Mesenchymal stem cell (in vitro differentiated cells and primary cell): Measurements from ENCODE around the gene C19orf73.

Experiments
- DNase-seq: peaks from one replicate; pipeline ENCODE4 v3.0.0-alpha.2; 2013
- H2AFZ ChIP-seq: one replicate; pipeline ENCODE4 v1.6.1; 2013; ENCODE audit warnings: low read depth, mild to moderate bottlenecking, control low read depth, inconsistent platforms, low read length, moderate library complexity
- H2AK5ac ChIP-seq: 2 replicates; pipeline ENCODE4 v1.6.1; 2013; ENCODE audit warnings: low read length, moderate library complexity, mild to moderate bottlenecking, inconsistent platforms; ENCODE audit not compliant: severe bottlenecking
- H2BK120ac ChIP-seq: one replicate; pipeline ENCODE4 v1.6.1; 2013; ENCODE audit warnings: low read depth, mild to moderate bottlenecking, inconsistent platforms, low read length, moderate library complexity
- H2BK12ac ChIP-seq, 2 experiments: one replicate each; pipeline ENCODE4 v1.6.1; 2013; ENCODE audit warnings: inconsistent platforms in 2 of 2, low read length in 2 of 2, mild to moderate bottlenecking in 2 of 2, moderate library complexity in 2 of 2, control low read depth in 1 of 2
- H2BK15ac ChIP-seq: one replicate; pipeline ENCODE4 v1.6.1; 2013; ENCODE audit warnings: mild to moderate bottlenecking, low read depth, inconsistent platforms; ENCODE audit not compliant: poor library complexity, severe bottlenecking
- H2BK5ac ChIP-seq: 2 replicates; pipeline ENCODE4 v1.6.1; 2013; ENCODE audit warnings: low read depth, mild to moderate bottlenecking, low read length, control low read depth, inconsistent platforms; ENCODE audit not compliant: poor library complexity, severe bottlenecking
- H3K14ac ChIP-seq, 2 experiments: one replicate each; pipeline ENCODE4 v1.6.1; 2013; ENCODE audit warnings: inconsistent platforms in 2 of 2, low read length in 2 of 2, control low read depth in 1 of 2, mild to moderate bottlenecking in 1 of 2, moderate library complexity in 1 of 2
- H3K18ac ChIP-seq, 2 experiments: one replicate each; pipeline ENCODE4 v1.6.1; 2013; ENCODE audit warnings: inconsistent platforms in 2 of 2, low read length in 2 of 2, control low read depth in 1 of 2, low read depth in 1 of 2, mild to moderate bottlenecking in 1 of 2
- H3K23ac ChIP-seq, 2 experiments: one replicate each; pipeline ENCODE4 v1.6.1; 2013; ENCODE audit warnings: inconsistent platforms in 2 of 2, low read length in 2 of 2, mild to moderate bottlenecking in 2 of 2, moderate library complexity in 2 of 2, control low read depth in 1 of 2
- H3K27ac ChIP-seq: 2 replicates; pipeline ENCODE4 v1.5.1; 2013; ENCODE audit warnings: mild to moderate bottlenecking, moderate library complexity, low read length, control low read depth, inconsistent platforms; ENCODE audit not compliant: poor library complexity, severe bottlenecking
- H3K27me3 ChIP-seq, 2 experiments: 2 replicates each; pipeline versions ENCODE4 v1.6.1 to v1.7.0; 2013; ENCODE audit warnings: low read length in 2 of 2, mild to moderate bottlenecking in 2 of 2, moderate library complexity in 2 of 2, control low read depth in 1 of 2, inconsistent platforms in 1 of 2; ENCODE audit not compliant: control insufficient read depth in 1 of 2, insufficient read depth in 1 of 2
- H3K36me3 ChIP-seq, 2 experiments: 2 replicates each; pipeline versions ENCODE4 v1.6.1 to v1.7.0; 2013; ENCODE audit warnings: low read length in 2 of 2, control low read depth in 1 of 2, inconsistent platforms in 1 of 2, low read depth in 1 of 2, mild to moderate bottlenecking in 1 of 2; ENCODE audit not compliant: insufficient read depth in 2 of 2, control insufficient read depth in 1 of 2
- H3K4ac ChIP-seq, 2 experiments: one replicate each; pipeline ENCODE4 v1.6.1; 2013; ENCODE audit warnings: inconsistent platforms in 2 of 2, low read length in 2 of 2, mild to moderate bottlenecking in 2 of 2, moderate library complexity in 2 of 2, control low read depth in 1 of 2, low read depth in 1 of 2
- H3K4me1 ChIP-seq: 2 replicates; pipeline ENCODE4 v1.6.1; 2013; ENCODE audit warnings: low read depth, low read length, control low read depth; ENCODE audit not compliant: control insufficient read depth, insufficient read depth
- H3K4me2 ChIP-seq: 2 replicates; pipeline ENCODE4 v1.6.1; 2013; ENCODE audit warnings: low read length, mild to moderate bottlenecking, inconsistent platforms; ENCODE audit not compliant: poor library complexity, severe bottlenecking
- H3K4me3 ChIP-seq, 2 experiments: 2 replicates each; pipeline versions ENCODE4 v1.5.1 to v1.7.0; 2013; ENCODE audit warnings: low read length in 2 of 2, mild to moderate bottlenecking in 2 of 2, control low read depth in 1 of 2, low read depth in 1 of 2; ENCODE audit not compliant: insufficient read depth in 1 of 2
- H3K79me1 ChIP-seq: replicated peaks from 2 replicates; pipeline ENCODE4 v1.6.1; 2013; ENCODE audit warnings: mild to moderate bottlenecking, control low read depth, low read length, inconsistent platforms; ENCODE audit not compliant: poor library complexity, severe bottlenecking
- H3K9ac ChIP-seq: 2 replicates; pipeline ENCODE4 v1.7.0; 2013; ENCODE audit warnings: mild to moderate bottlenecking, low read length, moderate library complexity
- H3K9me3 ChIP-seq: 2 replicates; pipeline ENCODE4 v1.7.0; 2013; ENCODE audit warnings: mild to moderate bottlenecking, low read length; ENCODE audit not compliant: control insufficient read depth
- H4K8ac ChIP-seq: one replicate; pipeline ENCODE4 v1.6.1; 2013; ENCODE audit warnings: inconsistent platforms, mild to moderate bottlenecking, low read length, moderate library complexity
- H4K91ac ChIP-seq: one replicate; pipeline ENCODE4 v1.6.1; 2013; ENCODE audit warnings: mild to moderate bottlenecking, low read length, inconsistent platforms
- WGBS: methylation state at CpG from one replicate; pipeline ENCODE4 v1.1.7; 2013; ENCODE audit warnings: mixed read lengths; 5-methylcytosine and 5-hydroxymethylcytosine counted together

The C19orf73 gene

DNA sequence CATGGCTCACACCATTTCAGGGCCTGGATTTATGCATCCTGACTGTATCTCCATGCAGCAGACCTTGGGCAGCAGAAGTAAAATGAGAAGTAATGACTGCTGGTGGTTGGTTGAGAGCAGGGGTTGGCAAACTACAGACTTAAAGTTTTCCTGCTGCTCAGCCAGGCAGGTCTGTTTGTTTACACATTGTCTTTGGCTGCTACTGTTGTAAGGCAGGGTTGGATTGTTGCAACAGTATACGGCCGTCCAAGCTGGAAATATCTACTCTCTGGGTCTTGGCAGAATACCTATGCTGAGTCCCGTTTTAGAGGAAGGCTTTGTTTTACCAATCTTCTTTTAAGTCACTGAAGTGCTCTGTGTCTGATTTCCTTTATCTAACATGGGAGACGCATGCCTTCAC is 20.1 kb downstream of the C19orf73 start:
- peaks cover 88 to 93% of the 10 kb centered on the region in 2 experiments for H3K36me3 ChIP-seq
- no peak overlapping the region for H3K14ac ChIP-seq
- H3K4ac ChIP-seq = no peak overlapping the region
- H3K9me3 ChIP-seq = no peaks in the 10 kb centered on the region
- no peaks in the 10 kb centered on the region for H3K27me3 ChIP-seq
- no peak overlapping the region for H2BK12ac ChIP-seq
- no peak overlapping the region for H4K91ac ChIP-seq
- H4K8ac ChIP-seq = no peak overlapping the region
- no peaks in the 10 kb centered on the region for H3K4me1 ChIP-seq
- no peak overlapping the region for H2AFZ ChIP-seq
- no peak overlapping the region for H3K9ac ChIP-seq
- no peak overlapping the region for H3K4me2 ChIP-seq
- H2BK5ac ChIP-seq = no peak overlapping the region
- H3K18ac ChIP-seq = no peak overlapping the region
- H3K27ac ChIP-seq = no peak overlapping the region
- peaks cover 47% of the 10 kb centered on the region for H3K79me1 ChIP-seq
- WGBS = 90% methylated on average over 4 of the region's 4 CpGs
- H2BK120ac ChIP-seq = no peak overlapping the region
- no peak overlapping the region for H3K23ac ChIP-seq
- H2BK15ac ChIP-seq = no peak overlapping the region
- peak; percentile 50 for DNase-seq
- no peak overlapping the region for H3K4me3 ChIP-seq
- no peak overlapping the region for H2AK5ac ChIP-seq

DNA sequence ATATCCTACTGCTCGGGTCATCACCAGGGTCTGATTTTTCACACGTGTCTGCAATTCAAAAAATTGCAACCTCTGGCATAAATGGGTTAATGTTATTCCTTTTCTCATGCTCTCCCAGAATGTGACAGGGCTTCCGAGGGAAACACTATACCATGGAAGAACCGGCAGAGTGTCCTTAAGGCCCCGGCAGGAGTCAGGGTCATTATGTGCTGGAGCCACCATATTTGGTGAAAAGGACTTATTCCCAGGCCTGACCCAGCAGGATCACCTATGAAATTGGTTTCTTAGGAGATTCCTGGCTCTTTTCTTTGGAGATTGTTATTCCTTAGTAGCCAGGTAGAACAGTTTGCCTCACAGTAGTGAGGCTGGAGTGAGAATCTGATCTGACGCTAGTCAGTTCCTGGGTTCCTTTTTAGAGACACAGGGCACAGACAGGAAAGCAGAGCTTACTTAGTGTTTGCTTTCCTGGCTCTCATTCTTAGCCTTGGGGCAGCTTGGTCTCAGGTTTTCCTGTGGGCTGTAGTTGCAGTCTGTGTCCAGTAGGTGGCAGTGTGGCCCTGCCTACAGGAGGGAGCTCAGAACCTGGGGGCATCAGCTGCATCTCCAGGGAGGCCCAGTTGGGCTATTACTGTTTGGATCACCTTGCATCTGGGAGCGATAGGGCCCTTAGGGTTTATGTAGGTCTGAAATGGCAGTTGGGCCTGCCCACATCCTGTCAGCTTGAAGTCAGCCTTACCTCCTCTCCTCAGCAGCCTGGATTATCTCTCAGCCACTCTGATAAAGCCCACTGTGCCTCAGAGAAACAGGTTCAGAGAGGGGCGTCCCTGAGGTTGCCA is 21.3 kb downstream of the C19orf73 start:
- WGBS = 64% methylated on average over 8 of the region's 8 CpGs
- H2BK15ac ChIP-seq = no peak overlapping the region
- H3K18ac ChIP-seq = no peak overlapping the region
- no peak overlapping the region for H4K91ac ChIP-seq
- H2BK120ac ChIP-seq = no peak overlapping the region
- H2BK5ac ChIP-seq = no peak overlapping the region
- H3K4me2 ChIP-seq = no peak overlapping the region
- H3K79me1 ChIP-seq = peaks cover 40% of the 10 kb centered on the region
- no peak overlapping the region for H2BK12ac ChIP-seq
- no peak overlapping the region for H3K23ac ChIP-seq
- DNase-seq = peak; percentile 72
- no peak overlapping the region for H3K4ac ChIP-seq
- no peak overlapping the region for H3K14ac ChIP-seq
- H3K4me3 ChIP-seq = no peak overlapping the region
- H3K9me3 ChIP-seq = no peaks in the 10 kb centered on the region
- H3K36me3 ChIP-seq = peaks cover 89 to 93% of the 10 kb centered on the region in 2 experiments
- H3K4me1 ChIP-seq = no peaks in the 10 kb centered on the region
- no peak overlapping the region for H3K9ac ChIP-seq
- no peak overlapping the region for H2AK5ac ChIP-seq
- no peaks in the 10 kb centered on the region for H3K27me3 ChIP-seq
- no peak overlapping the region for H2AFZ ChIP-seq
- H4K8ac ChIP-seq = no peak overlapping the region
- H3K27ac ChIP-seq = peak overlapping the region; percentile 24

DNA sequence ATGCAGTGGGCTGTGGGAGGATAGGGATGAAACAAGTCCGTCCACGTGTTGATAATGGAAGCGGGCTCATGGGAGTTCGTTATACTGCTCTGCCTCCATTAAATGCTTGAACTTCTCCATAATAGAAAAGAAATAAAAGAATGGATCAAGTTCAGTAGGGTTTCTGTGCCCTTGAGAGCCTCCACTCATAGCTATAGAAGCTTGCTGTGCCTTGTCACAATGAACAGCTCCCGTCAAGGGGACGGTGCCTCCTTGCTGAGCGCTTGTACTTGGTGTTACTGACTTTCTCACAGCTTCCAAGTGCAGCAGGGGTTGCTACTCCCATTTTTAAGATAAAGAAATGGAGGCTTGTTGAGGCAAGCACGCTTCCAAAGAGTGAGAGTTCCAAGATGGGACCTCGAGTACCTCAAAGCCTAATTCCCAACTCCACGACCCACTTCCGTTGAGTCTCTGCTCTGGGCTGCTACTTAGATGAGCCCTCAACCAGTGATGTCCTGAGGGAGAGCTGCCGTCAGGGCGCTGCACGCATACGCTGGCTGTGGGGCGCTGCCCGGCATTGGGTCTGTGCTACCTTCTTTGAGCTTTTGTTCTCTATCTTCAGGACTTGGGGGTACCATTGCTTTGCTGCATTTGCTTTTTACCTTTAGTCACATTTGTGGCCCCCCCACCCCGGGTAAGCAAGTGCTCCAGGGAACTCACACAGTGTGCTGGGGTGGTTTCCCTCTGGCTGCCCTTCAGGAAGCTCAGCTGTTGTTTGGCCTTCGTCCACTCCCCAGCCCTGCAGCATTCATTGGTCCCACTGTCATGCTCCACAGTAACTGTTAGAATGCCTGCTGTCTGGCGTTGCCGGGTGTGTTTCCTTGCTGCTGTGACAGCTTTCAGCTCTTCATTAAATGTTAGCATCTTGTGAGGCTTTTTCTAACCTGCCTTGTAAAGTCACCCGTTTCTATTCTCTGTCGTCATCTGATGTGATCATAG is 24.1 kb downstream of the C19orf73 start:
- Histone ChIP-seq H4K8ac (peak overlapping the region; percentile 53), H2BK12ac (no peak overlapping the region), H3K79me1 (peaks cover 24% of the 10 kb centered on the region), H3K36me3 (peaks cover 91 to 95% of the 10 kb centered on the region in 2 experiments), H3K4me3 (no peak overlapping the region), H3K27me3 (no peaks in the 10 kb centered on the region), H3K4me2 (no peak overlapping the region), H3K4me1 (peaks cover 1% of the 10 kb centered on the region), H3K9ac (peak overlapping the region; percentile 36), H3K27ac (no peak overlapping the region), H2BK5ac (no peak overlapping the region), H3K4ac (no peak overlapping the region), H3K14ac (no peak overlapping the region), H2BK120ac (no peak overlapping the region), H2BK15ac (no peak overlapping the region), H3K23ac (no peak overlapping the region), H3K18ac (no peak overlapping the region), H4K91ac (no peak overlapping the region), H2AK5ac (no peak overlapping the region), H2AFZ (no peak overlapping the region), H3K9me3 (no peaks in the 10 kb centered on the region)
- DNase-seq = no peak
- WGBS = 95% methylated on average over 23 of the region's 23 CpGs

DNA sequence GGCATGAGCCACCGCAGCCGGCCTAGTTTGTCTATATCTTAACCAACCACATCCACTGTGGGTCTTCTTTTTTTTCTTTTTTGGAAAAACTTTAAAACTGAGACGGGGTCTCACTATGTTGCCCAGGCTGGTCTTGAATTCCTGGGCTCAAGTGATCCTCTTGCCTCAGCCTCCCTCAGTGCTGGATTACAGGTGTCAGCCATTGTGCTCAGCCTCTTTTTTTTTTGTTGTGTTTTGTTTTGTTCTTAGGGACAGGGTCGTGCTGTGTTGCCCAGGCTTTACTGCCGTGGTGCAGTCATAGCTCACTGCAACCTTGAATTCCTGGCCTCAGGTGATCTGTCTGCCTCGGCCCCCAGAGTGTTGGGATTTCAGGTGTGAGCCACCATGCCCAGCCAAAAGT is 26.3 kb downstream of the C19orf73 start:
- no peak overlapping the region for H2AFZ ChIP-seq
- no peak overlapping the region for H3K4ac ChIP-seq
- H2BK15ac ChIP-seq = no peak overlapping the region
- H2BK5ac ChIP-seq = no peak overlapping the region
- no peak overlapping the region for H3K4me2 ChIP-seq
- H2BK120ac ChIP-seq = no peak overlapping the region
- H4K91ac ChIP-seq = no peak overlapping the region
- H3K4me3 ChIP-seq = no peak overlapping the region
- H2BK12ac ChIP-seq = no peak overlapping the region
- no peak overlapping the region for H4K8ac ChIP-seq
- no peak overlapping the region for H3K9ac ChIP-seq
- peaks cover 83 to 89% of the 10 kb centered on the region in 2 experiments for H3K36me3 ChIP-seq
- H3K23ac ChIP-seq = no peak overlapping the region
- H3K18ac ChIP-seq = no peak overlapping the region
- no peaks in the 10 kb centered on the region for H3K27me3 ChIP-seq
- no peak overlapping the region for H3K27ac ChIP-seq
- H3K4me1 ChIP-seq = peaks cover 5% of the 10 kb centered on the region
- no peaks in the 10 kb centered on the region for H3K9me3 ChIP-seq
- no peak overlapping the region for H3K14ac ChIP-seq
- no peak for DNase-seq
- WGBS = 97% methylated on average over 6 of the region's 6 CpGs
- H3K79me1 ChIP-seq = peaks cover 10% of the 10 kb centered on the region
- H2AK5ac ChIP-seq = no peak overlapping the region
